Lower lobe of right lung (tissue), 2 donors: ENCODE measurements around the gene RHBDD1. TPM values are rescaled to one million over a fixed set of nuclear protein-coding genes. Genes with fewer than 3 reads are reported as not detected.

Experiments
- ATAC-seq, 2 donors: fragments of 200-7000 bp; cut with Tn5 transposase; one replicate each; pipeline ENCODE4 v1.9.1; 2020 to 2022; ENCODE audit warnings: mild to moderate bottlenecking in 2 of 2, moderate library complexity in 2 of 2
- DNase-seq: peaks from one replicate; pipeline ENCODE4 v3.0.0-alpha.2; 2020
- H3K27ac ChIP-seq: fragments of 200-600 bp; one replicate; pipeline ENCODE4 v1.8.0; 2022
- H3K27me3 ChIP-seq: fragments of 200-600 bp; one replicate; pipeline ENCODE4 v1.8.0; 2022; ENCODE audit warnings: low read depth
- H3K36me3 ChIP-seq: fragments of 200-600 bp; one replicate; pipeline ENCODE4 v1.8.0; 2022; ENCODE audit warnings: mild to moderate bottlenecking
- H3K4me1 ChIP-seq: fragments of 200-600 bp; one replicate; pipeline ENCODE4 v1.8.0; 2022
- H3K4me3 ChIP-seq: fragments of 200-600 bp; one replicate; pipeline ENCODE4 v1.8.0; 2022; ENCODE audit warnings: mild to moderate bottlenecking
- H3K9me3 ChIP-seq: fragments of 200-600 bp; one replicate; pipeline ENCODE4 v1.8.0; 2022
- CTCF ChIP-seq: fragments of 200-600 bp; IDR thresholded peaks from one replicate; pipeline ENCODE4 v1.8.0; 2022; ENCODE audit warnings: antibody characterized with exemption, mild to moderate bottlenecking
- intact Hi-C: fragments of 100-400 bp; cut with DNase I; formaldehyde crosslinking; loops from one replicate; pipeline ENCODE4 v1.11.0; 2022
- total RNA-seq: library from RNA; stranded (reverse); fragmentation: NEBNext Ultra II Directional; extraction: Animal tissue kit (Norgen Biotek cat#: 25700); gene quantifications from one replicate; pipeline ENCODE4 v1.2.1, GENCODE V29; 2021
- donor health status: DM: no; HTN: yes; CAD: no; lungs with severe emphysema.

RHBDD1 gene
- total RNA-seq, 1 donor from 2014 or later: 42.2 TPM

DNA sequence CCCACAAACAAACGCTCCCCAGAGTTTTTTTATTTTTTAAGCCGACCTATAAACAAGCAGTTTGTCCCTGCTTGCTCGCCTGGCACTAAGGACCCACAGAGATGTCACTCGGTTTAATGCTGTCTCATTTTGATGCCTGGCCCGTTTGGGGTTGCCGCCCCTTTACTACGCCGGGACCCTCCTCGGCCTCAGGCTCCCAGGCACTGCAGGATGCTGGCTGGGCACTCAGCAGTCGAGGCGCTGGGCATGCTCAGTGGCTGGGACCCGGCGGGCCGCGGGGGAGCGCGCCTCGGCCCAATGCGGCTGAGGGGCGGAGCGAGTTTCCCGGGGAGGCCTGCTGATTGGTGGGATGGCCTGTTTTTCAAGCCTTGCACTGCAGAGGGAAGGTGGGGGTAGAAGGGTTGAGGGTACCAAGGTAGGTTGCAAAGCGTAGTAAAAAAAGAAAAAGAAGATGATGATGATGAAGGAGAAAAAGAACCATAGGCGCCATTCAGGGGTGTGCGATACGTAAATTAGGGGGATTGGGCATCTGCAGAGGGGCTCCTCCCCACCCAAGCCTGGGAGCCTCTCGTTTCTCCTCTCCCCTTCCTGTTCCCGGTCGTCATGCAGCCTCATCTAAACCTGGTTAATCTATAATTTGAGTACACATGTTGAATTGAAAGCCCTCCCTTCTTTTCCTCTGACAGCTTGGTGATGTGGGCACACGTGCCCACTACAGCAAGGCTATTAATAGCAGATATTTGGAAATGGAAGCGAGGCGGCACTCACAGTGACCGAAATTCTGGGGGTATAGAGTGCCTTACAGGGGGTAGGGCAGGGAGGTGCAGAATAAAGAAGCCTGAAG lies 34.7 kb upstream of the RHBDD1 start:
- Histone ChIP-seq H3K27ac (peak overlapping the region; percentile 76), H3K27me3 (peaks cover 10% of the 10 kb centered on the region), H3K4me1 (peaks cover 42% of the 10 kb centered on the region), H3K9me3 (no peaks in the 10 kb centered on the region), H3K36me3 (no peaks in the 10 kb centered on the region), H3K4me3 (peak overlapping the region; percentile 77)
- DNase-seq (peak; percentile 84), ATAC-seq (peak; percentile 84)
- intact Hi-C loops: loop anchor here (5.0 kb wide), 1 partner anchor 914 kb away; no protein-coding TSS in a partner anchor
- no peak for TF ChIP-seq CTCF

- Histone ChIP-seq H3K9me3 (no peaks in the 10 kb centered on the region), H3K27me3 (peaks cover 10% of the 10 kb centered on the region), H3K4me1 (peaks cover 32% of the 10 kb centered on the region), H3K27ac (no peak overlapping the region), H3K4me3 (no peak overlapping the region), H3K36me3 (no peaks in the 10 kb centered on the region)
- DNase-seq (no peak), ATAC-seq (peak; percentile 16 to 23)
- intact Hi-C loops: loop anchor here (5.0 kb wide), 1 partner anchor 915 kb away; no protein-coding TSS in a partner anchor
- peak; percentile 72 for TF ChIP-seq CTCF
Observed at GRCh38 chr2:226802573-226802972, 33.3 kb upstream of the RHBDD1 start.

- no peak overlapping the region for H3K4me3 ChIP-seq
- H3K36me3 ChIP-seq: no peaks in the 10 kb centered on the region
- no peak for TF ChIP-seq CTCF
- peaks cover 5% of the 10 kb centered on the region for H3K27me3 ChIP-seq
- H3K9me3 ChIP-seq: no peaks in the 10 kb centered on the region
- H3K4me1 ChIP-seq: peaks cover 27% of the 10 kb centered on the region
- no peak for DNase-seq
- no peak overlapping the region for H3K27ac ChIP-seq
- intact Hi-C loops: loop anchor here (5.0 kb wide), 1 partner anchor 916 kb away; no protein-coding TSS in a partner anchor
- ATAC-seq: no peak
Observed at GRCh38 chr2:226803410-226803809, 32.4 kb upstream of the RHBDD1 start.

DNA sequence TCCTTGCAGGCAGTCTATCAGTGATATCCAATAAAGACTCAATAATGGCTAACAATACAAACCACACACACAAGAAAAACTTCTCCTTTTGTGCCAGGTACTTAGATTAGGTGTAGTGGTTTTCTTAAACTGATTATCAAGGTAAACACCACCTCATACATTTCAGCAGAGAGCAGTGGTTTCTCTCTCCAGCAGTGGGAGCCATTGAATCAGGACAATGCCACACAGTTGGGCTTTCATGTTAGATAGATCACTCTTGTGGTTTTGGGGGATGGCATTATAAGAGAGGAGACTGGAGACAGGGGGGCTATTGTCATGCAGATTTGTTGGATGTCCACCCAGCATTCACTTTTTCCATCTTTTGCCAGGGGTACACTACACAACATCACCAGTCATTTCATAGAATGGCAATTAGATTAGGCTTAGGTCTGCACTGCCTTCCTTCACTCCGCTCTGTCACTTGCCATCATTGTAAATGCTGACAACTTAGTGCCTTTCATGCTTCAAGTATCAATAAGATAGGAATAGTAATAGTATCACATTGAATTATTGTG lies 22.6 kb upstream of the RHBDD1 start:
- intact Hi-C loops: no loop called here
- Histone ChIP-seq H3K27me3 (peaks cover 9% of the 10 kb centered on the region), H3K4me1 (no peaks in the 10 kb centered on the region), H3K27ac (no peak overlapping the region), H3K36me3 (no peaks in the 10 kb centered on the region), H3K4me3 (no peak overlapping the region), H3K9me3 (no peaks in the 10 kb centered on the region)
- ATAC-seq (no peak), DNase-seq (no peak)
- TF ChIP-seq CTCF: no peak

- no peak for TF ChIP-seq CTCF
- ATAC-seq: no peak
- Histone ChIP-seq H3K4me1 (no peaks in the 10 kb centered on the region), H3K27me3 (no peaks in the 10 kb centered on the region), H3K36me3 (no peaks in the 10 kb centered on the region), H3K9me3 (no peaks in the 10 kb centered on the region), H3K4me3 (no peak overlapping the region), H3K27ac (no peak overlapping the region)
- DNase-seq: no peak
- intact Hi-C loops: no loop called here
Observed at GRCh38 chr2:226818930-226819329, 16.9 kb upstream of the RHBDD1 start.
